HepG2 (cell line): ENCODE measurements around the gene TULP3. TPM values are rescaled to one million over a fixed set of nuclear protein-coding genes. Genes with fewer than 3 reads are reported as not detected.

Experiments used
- AHR ChIP-seq: IDR thresholded peaks from 2 replicates; pipeline ENCODE4 v1.6.1; 2018; ENCODE audit warnings: missing genetic modification reagents, missing compliant biosample characterization
- HNF4A ChIP-seq: sonication (generic); formaldehyde crosslinking; IDR thresholded peaks from 2 replicates; pipeline ENCODE4 v1.4.0; 2020; ENCODE audit warnings: missing genetic modification reagents
- MATR3 ChIP-seq: sonication (generic); formaldehyde crosslinking; IDR thresholded peaks from 2 replicates; pipeline ENCODE4 v1.4.0; 2020; ENCODE audit warnings: missing genetic modification reagents
- NCOA1 ChIP-seq: sonication (generic); formaldehyde crosslinking; IDR thresholded peaks from 2 replicates; pipeline ENCODE4 v1.9.0; 2021; ENCODE audit warnings: missing genetic modification reagents
- NCOR1 ChIP-seq: fragments of 200-600 bp; sonication (generic); IDR thresholded peaks from 2 replicates; pipeline ENCODE4 v1.7.0; 2017; ENCODE audit warnings: antibody characterized with exemption, low read length, borderline replicate concordance
- PHF8 ChIP-seq: sonication (generic); formaldehyde crosslinking; IDR thresholded peaks from 2 replicates; pipeline ENCODE4 v1.5.0; 2020; ENCODE audit warnings: missing genetic modification reagents
- PRMT3 ChIP-seq: sonication (generic); formaldehyde crosslinking; IDR thresholded peaks from 2 replicates; pipeline ENCODE4 v1.8.1; 2022; ENCODE audit warnings: low read depth, mild to moderate bottlenecking, moderate library complexity, missing genetic modification reagents, borderline replicate concordance
- TMF1 ChIP-seq: sonication (generic); formaldehyde crosslinking; IDR thresholded peaks from 2 replicates; pipeline ENCODE4 v1.8.1; 2022; ENCODE audit warnings: low read depth, missing genetic modification reagents
- XRCC5 ChIP-seq: fragments of 200-400 bp; formaldehyde crosslinking; optimal IDR thresholded peaks from 2 replicates; pipeline ENCODE3; 2017; ENCODE audit warnings: mild to moderate bottlenecking, low read length
- YEATS2 ChIP-seq: sonication (generic); formaldehyde crosslinking; IDR thresholded peaks from 2 replicates; pipeline ENCODE4 v1.4.0; 2020; ENCODE audit warnings: missing genetic modification reagents, borderline replicate concordance
- ZBTB38 ChIP-seq: sonication (generic); formaldehyde crosslinking; IDR thresholded peaks from 2 replicates; pipeline ENCODE4 v1.5.1; 2020; ENCODE audit warnings: mild to moderate bottlenecking, missing genetic modification reagents
- ZFP36 ChIP-seq: fragments of 150-350 bp; IDR thresholded peaks from 2 replicates; pipeline ENCODE4 v1.6.1; 2018; ENCODE audit warnings: borderline replicate concordance, low read length, low read depth; ENCODE audit not compliant: partially characterized antibody
- ZFP62 ChIP-seq: sonication (generic); formaldehyde crosslinking; IDR thresholded peaks from 2 replicates; pipeline ENCODE4 v1.4.0; 2020; ENCODE audit warnings: missing genetic modification reagents
- ZNF670 ChIP-seq: sonication (generic); formaldehyde crosslinking; IDR thresholded peaks from 2 replicates; pipeline ENCODE4 v1.8.0; 2022; ENCODE audit warnings: mild to moderate bottlenecking, missing genetic modification reagents, borderline replicate concordance
- ZNF790 ChIP-seq: sonication (generic); formaldehyde crosslinking; IDR thresholded peaks from 2 replicates; pipeline ENCODE4 v1.8.0; 2022; ENCODE audit warnings: missing genetic modification reagents, mild to moderate bottlenecking, borderline replicate concordance
- polyA plus RNA-seq, 8 experiments: library from polyadenylated mRNA; depleted of rRNA in 3 of 8; stranded (reverse) in 7 of 8; unstranded in 1 of 8; fragments of >200 nt; fragmentation: Illumina TruSeq in 4 of 8; extraction: Trizol in 4 of 8; gene quantifications; 2 replicates each; pipeline versions ENCODE4 v1.2.1 to v1.2.3, GENCODE V29; 2011 to 2016; ENCODE audit warnings: low read depth in 4 of 8, missing spikeins in 1 of 8, mixed read lengths in 1 of 8; ENCODE audit not compliant: insufficient read depth in 1 of 8
- total RNA-seq, 5 experiments: library from RNA; depleted of rRNA; stranded (reverse); fragments of >200 nt; fragmentation: Illumina TruSeq; extraction: Trizol; gene quantifications; 2 replicates each; pipeline ENCODE4 v1.2.3, GENCODE V29; 2016; ENCODE audit warnings: low read depth in 1 of 5
- TF ChIP-seq, protein P1 (sequence below): sonication (generic); formaldehyde crosslinking; IDR thresholded peaks from 2 replicates; pipeline ENCODE4 v1.4.0; 2020; ENCODE audit warnings: mild to moderate bottlenecking, missing genetic modification reagents
- TF ChIP-seq, protein P2 (sequence below): sonication (generic); formaldehyde crosslinking; IDR thresholded peaks from 2 replicates; pipeline ENCODE4 v1.5.0; 2020; ENCODE audit warnings: mild to moderate bottlenecking, missing genetic modification reagents
- TF ChIP-seq, protein P3 (sequence below): sonication (generic); formaldehyde crosslinking; IDR thresholded peaks from 2 replicates; pipeline ENCODE4 v1.4.0; 2020; ENCODE audit warnings: low read depth, mild to moderate bottlenecking, missing genetic modification reagents
- TF ChIP-seq, protein P4 (sequence below): IDR thresholded peaks from 2 replicates; pipeline ENCODE4 v1.6.1; 2016; ENCODE audit warnings: low read depth, borderline replicate concordance
- TF ChIP-seq, protein P5 (sequence below): sonication (generic); formaldehyde crosslinking; IDR thresholded peaks from 2 replicates; pipeline ENCODE4 v1.4.0; 2020; ENCODE audit warnings: mild to moderate bottlenecking, missing genetic modification reagents, borderline replicate concordance

The TULP3 gene
- total and polyA plus RNA-seq, 2 of the 13 experiments (the other 11 are each of a cell fraction or from before 2014, with no cell fraction given): 11.2 to 13.2 TPM

DNA sequence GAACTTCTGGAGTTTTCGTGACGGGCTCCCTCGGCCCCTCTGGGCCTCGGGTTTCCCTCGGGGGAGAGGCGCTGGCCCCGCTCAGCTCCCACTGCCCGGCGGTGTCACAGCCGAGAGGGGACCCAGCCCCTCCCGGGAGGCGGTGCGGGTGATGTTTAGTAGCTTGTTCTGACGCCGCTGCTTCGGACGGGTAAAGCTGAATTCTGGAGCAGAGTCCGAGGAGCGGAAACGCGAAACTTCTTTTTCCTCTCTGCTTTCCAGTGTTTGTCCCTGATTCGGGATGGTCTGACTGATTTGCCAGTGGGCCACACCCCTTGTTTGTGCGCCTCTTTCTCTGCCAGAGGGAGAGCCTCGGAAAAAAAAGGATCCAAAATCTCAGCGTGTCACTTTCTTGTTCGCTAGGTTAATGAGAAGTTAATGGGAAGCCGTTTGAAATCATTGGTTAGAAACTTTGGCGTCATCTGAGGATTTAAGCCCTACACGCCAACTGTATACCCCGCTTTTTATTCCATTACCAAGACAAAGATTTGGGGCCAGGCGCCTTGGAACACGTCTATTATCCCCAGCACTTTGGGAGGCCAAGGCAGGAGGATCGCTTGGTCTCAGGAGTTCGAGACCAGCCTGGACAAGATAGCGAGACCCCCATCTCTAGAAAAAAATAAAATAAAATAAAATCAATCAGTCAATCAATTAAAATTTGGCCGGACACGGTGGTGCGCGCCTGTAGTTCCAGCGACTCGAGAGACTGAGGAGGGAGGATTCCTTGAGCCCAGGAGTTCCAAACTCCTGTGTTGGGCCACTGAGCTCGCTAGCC lies 756 bp downstream of the TULP3 start (continued):
- TF ChIP-seq ZFP36: no peak
- no peak for TF ChIP-seq PRMT3 (CRISPR knock-in tag)
- TF ChIP-seq NCOR1: no peak
- TF ChIP-seq ZBTB38: no peak
- TF ChIP-seq, protein P1, sequence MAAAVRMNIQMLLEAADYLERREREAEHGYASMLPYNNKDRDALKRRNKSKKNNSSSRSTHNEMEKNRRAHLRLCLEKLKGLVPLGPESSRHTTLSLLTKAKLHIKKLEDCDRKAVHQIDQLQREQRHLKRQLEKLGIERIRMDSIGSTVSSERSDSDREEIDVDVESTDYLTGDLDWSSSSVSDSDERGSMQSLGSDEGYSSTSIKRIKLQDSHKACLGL (CRISPR knock-in tag): no peak
- TF ChIP-seq HNF4A (CRISPR knock-in tag): 0 out of 2 replicates have a peak, but pooled peaks have one; percentile 2
- TF ChIP-seq, protein P2, sequence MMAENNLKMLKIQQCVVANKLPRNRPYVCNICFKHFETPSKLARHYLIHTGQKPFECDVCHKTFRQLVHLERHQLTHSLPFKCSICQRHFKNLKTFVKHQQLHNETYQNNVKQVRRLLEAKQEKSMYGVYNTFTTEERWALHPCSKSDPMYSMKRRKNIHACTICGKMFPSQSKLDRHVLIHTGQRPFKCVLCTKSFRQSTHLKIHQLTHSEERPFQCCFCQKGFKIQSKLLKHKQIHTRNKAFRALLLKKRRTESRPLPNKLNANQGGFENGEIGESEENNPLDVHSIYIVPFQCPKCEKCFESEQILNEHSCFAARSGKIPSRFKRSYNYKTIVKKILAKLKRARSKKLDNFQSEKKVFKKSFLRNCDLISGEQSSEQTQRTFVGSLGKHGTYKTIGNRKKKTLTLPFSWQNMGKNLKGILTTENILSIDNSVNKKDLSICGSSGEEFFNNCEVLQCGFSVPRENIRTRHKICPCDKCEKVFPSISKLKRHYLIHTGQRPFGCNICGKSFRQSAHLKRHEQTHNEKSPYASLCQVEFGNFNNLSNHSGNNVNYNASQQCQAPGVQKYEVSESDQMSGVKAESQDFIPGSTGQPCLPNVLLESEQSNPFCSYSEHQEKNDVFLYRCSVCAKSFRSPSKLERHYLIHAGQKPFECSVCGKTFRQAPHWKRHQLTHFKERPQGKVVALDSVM (CRISPR knock-in tag): peak; percentile 84
- 0 out of 2 replicates have a peak, but pooled peaks have one; percentile 1 for TF ChIP-seq ZNF790
- no peak for TF ChIP-seq YEATS2 (CRISPR knock-in tag)
- TF ChIP-seq AHR: no peak
- no peak for TF ChIP-seq PHF8 (CRISPR knock-in tag)
- no peak for TF ChIP-seq TMF1
- peak; percentile 2 for TF ChIP-seq XRCC5
- TF ChIP-seq, protein P3, sequence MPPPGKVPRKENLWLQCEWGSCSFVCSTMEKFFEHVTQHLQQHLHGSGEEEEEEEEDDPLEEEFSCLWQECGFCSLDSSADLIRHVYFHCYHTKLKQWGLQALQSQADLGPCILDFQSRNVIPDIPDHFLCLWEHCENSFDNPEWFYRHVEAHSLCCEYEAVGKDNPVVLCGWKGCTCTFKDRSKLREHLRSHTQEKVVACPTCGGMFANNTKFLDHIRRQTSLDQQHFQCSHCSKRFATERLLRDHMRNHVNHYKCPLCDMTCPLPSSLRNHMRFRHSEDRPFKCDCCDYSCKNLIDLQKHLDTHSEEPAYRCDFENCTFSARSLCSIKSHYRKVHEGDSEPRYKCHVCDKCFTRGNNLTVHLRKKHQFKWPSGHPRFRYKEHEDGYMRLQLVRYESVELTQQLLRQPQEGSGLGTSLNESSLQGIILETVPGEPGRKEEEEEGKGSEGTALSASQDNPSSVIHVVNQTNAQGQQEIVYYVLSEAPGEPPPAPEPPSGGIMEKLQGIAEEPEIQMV (CRISPR knock-in tag): 0 out of 2 replicates have a peak, but pooled peaks have one; percentile 5
- TF ChIP-seq, protein P4, sequence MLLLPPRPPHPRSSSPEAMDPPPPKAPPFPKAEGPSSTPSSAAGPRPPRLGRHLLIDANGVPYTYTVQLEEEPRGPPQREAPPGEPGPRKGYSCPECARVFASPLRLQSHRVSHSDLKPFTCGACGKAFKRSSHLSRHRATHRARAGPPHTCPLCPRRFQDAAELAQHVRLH (CRISPR knock-in tag): no peak
- no peak for TF ChIP-seq NCOA1 (CRISPR knock-in tag)
- TF ChIP-seq, protein P5, sequence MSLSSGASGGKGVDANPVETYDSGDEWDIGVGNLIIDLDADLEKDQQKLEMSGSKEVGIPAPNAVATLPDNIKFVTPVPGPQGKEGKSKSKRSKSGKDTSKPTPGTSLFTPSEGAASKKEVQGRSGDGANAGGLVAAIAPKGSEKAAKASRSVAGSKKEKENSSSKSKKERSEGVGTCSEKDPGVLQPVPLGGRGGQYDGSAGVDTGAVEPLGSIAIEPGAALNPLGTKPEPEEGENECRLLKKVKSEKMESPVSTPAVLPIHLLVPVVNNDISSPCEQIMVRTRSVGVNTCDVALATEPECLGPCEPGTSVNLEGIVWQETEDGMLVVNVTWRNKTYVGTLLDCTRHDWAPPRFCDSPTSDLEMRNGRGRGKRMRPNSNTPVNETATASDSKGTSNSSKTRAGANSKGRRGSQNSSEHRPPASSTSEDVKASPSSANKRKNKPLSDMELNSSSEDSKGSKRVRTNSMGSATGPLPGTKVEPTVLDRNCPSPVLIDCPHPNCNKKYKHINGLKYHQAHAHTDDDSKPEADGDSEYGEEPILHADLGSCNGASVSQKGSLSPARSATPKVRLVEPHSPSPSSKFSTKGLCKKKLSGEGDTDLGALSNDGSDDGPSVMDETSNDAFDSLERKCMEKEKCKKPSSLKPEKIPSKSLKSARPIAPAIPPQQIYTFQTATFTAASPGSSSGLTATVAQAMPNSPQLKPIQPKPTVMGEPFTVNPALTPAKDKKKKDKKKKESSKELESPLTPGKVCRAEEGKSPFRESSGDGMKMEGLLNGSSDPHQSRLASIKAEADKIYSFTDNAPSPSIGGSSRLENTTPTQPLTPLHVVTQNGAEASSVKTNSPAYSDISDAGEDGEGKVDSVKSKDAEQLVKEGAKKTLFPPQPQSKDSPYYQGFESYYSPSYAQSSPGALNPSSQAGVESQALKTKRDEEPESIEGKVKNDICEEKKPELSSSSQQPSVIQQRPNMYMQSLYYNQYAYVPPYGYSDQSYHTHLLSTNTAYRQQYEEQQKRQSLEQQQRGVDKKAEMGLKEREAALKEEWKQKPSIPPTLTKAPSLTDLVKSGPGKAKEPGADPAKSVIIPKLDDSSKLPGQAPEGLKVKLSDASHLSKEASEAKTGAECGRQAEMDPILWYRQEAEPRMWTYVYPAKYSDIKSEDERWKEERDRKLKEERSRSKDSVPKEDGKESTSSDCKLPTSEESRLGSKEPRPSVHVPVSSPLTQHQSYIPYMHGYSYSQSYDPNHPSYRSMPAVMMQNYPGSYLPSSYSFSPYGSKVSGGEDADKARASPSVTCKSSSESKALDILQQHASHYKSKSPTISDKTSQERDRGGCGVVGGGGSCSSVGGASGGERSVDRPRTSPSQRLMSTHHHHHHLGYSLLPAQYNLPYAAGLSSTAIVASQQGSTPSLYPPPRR: no peak
- no peak for TF ChIP-seq ZFP62 (CRISPR knock-in tag)
- TF ChIP-seq MATR3 (CRISPR knock-in tag): no peak
- TF ChIP-seq ZNF670: no peak
